Measurements from ENCODE around the gene AURKAIP1.
"Not testable (repeated sequence)": the region's sequence is repeated elsewhere in the genome, so short reads cannot be mapped to it uniquely, and the experiment has no call there.

The AURKAIP1 gene

GRCh38 chr1:1374929-1375662 lies at the start of gene AURKAIP1:
TSS of gene AURKAIP1 (minus strand) at chr1:1375207. CDS start at chr1:1374756, 451 bp downstream.
- peak; percentile 87 to 95 for DNase-seq

- no peak for DNase-seq
Observed at GRCh38 chr1:1424707-1425106, 49.7 kb upstream of the AURKAIP1 start.

GRCh38 chr1:1423245-1423597 lies 48.2 kb upstream of the AURKAIP1 start:
- DNase-seq: no peak

- DNase-seq: no peak
Observed at GRCh38 chr1:1422465-1423244, 47.6 kb upstream of the AURKAIP1 start.

- DNase-seq: no peak
Observed at GRCh38 chr1:1421907-1422464, 47.0 kb upstream of the AURKAIP1 start.

- DNase-seq: no peak
Observed at GRCh38 chr1:1421147-1421906, 46.3 kb upstream of the AURKAIP1 start, which contains the start of gene ANKRD65. TSS of gene ANKRD65 (minus strand) at chr1:1421276. CDS start at chr1:1421005, 271 bp downstream.

- no peak for DNase-seq
Observed at GRCh38 chr1:1420654-1421141, 45.7 kb upstream of the AURKAIP1 start.

- DNase-seq: no peak
Observed at GRCh38 chr1:1419813-1420653, 45.0 kb upstream of the AURKAIP1 start.

GRCh38 chr1:1419363-1419812 lies 44.4 kb upstream of the AURKAIP1 start:
- no peak for DNase-seq

- no peak for DNase-seq
Observed at GRCh38 chr1:1418464-1419362, 43.7 kb upstream of the AURKAIP1 start.

- not testable (repeated sequence) for DNase-seq
Observed at GRCh38 chr1:1417825-1418463, 42.9 kb upstream of the AURKAIP1 start.

GRCh38 chr1:1417396-1417795 lies 42.4 kb upstream of the AURKAIP1 start:
- not testable (repeated sequence) for DNase-seq

GRCh38 chr1:1415751-1416150 lies 40.7 kb upstream of the AURKAIP1 start:
- DNase-seq: no peak

- DNase-seq: not testable (repeated sequence)
Observed at GRCh38 chr1:1412311-1412902, 37.4 kb upstream of the AURKAIP1 start.

- no peak for DNase-seq
Observed at GRCh38 chr1:1411626-1412025, 36.6 kb upstream of the AURKAIP1 start.

GRCh38 chr1:1410238-1410637 lies 35.2 kb upstream of the AURKAIP1 start:
- not testable (repeated sequence) for DNase-seq

- no peak for DNase-seq
Observed at GRCh38 chr1:1407636-1408318, 32.8 kb upstream of the AURKAIP1 start.

- DNase-seq: peak; percentile 93 to 95
Observed at GRCh38 chr1:1406821-1407635, 32.0 kb upstream of the AURKAIP1 start, which contains the start of gene MRPL20. TSS of gene MRPL20 (minus strand) at chr1:1407293. CDS start at chr1:1407217, 76 bp downstream.
